Neuronal stem cell (in vitro differentiated cells): ENCODE data around the gene SPACA7.
A peak's percentile ranks its signal among the peaks of the same experiment; 100 is the strongest.

Experiments used
- DNase-seq: peaks from one replicate; pipeline ENCODE4 v3.0.0-alpha.2; 2013; ENCODE audit warnings: low spot score
- H2AFZ ChIP-seq: one replicate; pipeline ENCODE4 v1.6.1; 2013; ENCODE audit warnings: mild to moderate bottlenecking, low read length, inconsistent platforms
- H2AK5ac ChIP-seq: 2 replicates; pipeline ENCODE4 v1.6.1; 2013; ENCODE audit warnings: low read depth, mild to moderate bottlenecking, inconsistent platforms, low read length, moderate library complexity, mixed read lengths
- H2BK120ac ChIP-seq: 2 replicates; pipeline ENCODE4 v1.6.1; 2013; ENCODE audit warnings: low read depth, mild to moderate bottlenecking, inconsistent platforms, low read length, moderate library complexity, mixed read lengths
- H2BK12ac ChIP-seq: one replicate; pipeline ENCODE4 v1.6.1; 2013; ENCODE audit warnings: low read length, inconsistent platforms
- H2BK15ac ChIP-seq: 2 replicates; pipeline ENCODE4 v1.6.1; 2013; ENCODE audit warnings: mild to moderate bottlenecking, low read length, inconsistent platforms, mixed read lengths
- H2BK5ac ChIP-seq: one replicate; pipeline ENCODE4 v1.6.1; 2013; ENCODE audit warnings: inconsistent platforms, mild to moderate bottlenecking, low read length, moderate library complexity
- H3K14ac ChIP-seq: one replicate; pipeline ENCODE4 v1.6.1; 2013; ENCODE audit warnings: low read length, inconsistent platforms
- H3K18ac ChIP-seq: 2 replicates; pipeline ENCODE4 v1.6.1; 2013; ENCODE audit warnings: low read length, inconsistent platforms
- H3K23ac ChIP-seq: 2 replicates; pipeline ENCODE4 v1.6.1; 2013; ENCODE audit warnings: low read depth, mild to moderate bottlenecking, mixed read lengths, low read length, inconsistent platforms; ENCODE audit not compliant: poor library complexity
- H3K27ac ChIP-seq: replicated peaks from 3 replicates; pipeline ENCODE4 v1.5.1; 2013; ENCODE audit warnings: low read length, inconsistent platforms
- H3K27me3 ChIP-seq, 3 experiments: 2 replicates each; pipeline ENCODE4 v1.6.1; 2013; ENCODE audit warnings: low read length in 3 of 3, mild to moderate bottlenecking in 2 of 3, inconsistent platforms in 1 of 3, low read depth in 1 of 3, mixed read lengths in 1 of 3, moderate library complexity in 1 of 3; ENCODE audit not compliant: control insufficient read depth in 3 of 3, insufficient read depth in 3 of 3
- H3K36me3 ChIP-seq, 2 donors: replicated peaks in 1 of 2; 2 replicates each; pipeline ENCODE4 v1.6.1; 2013; ENCODE audit warnings: low read length in 2 of 2; ENCODE audit not compliant: control insufficient read depth in 2 of 2, insufficient read depth in 2 of 2
- H3K4ac ChIP-seq: 2 replicates; pipeline ENCODE4 v1.6.1; 2013; ENCODE audit warnings: inconsistent platforms, mild to moderate bottlenecking, low read length, moderate library complexity
- H3K4me1 ChIP-seq, 2 donors: 1 replicate in 1 of 2; 2 replicates in 1 of 2; pipeline ENCODE4 v1.6.1; 2013; ENCODE audit warnings: low read length in 2 of 2, low read depth in 1 of 2; ENCODE audit not compliant: control insufficient read depth in 2 of 2, insufficient read depth in 1 of 2
- H3K4me2 ChIP-seq: one replicate; pipeline ENCODE4 v1.6.1; 2013; ENCODE audit warnings: mild to moderate bottlenecking, low read length, inconsistent platforms; ENCODE audit not compliant: insufficient read depth, poor library complexity, severe bottlenecking
- H3K4me3 ChIP-seq, 2 donors: 2 replicates each; pipeline ENCODE4 v1.5.1; 2013; ENCODE audit warnings: low read length in 2 of 2, mild to moderate bottlenecking in 2 of 2, inconsistent platforms in 1 of 2, moderate library complexity in 1 of 2
- H3K79me1 ChIP-seq: one replicate; pipeline ENCODE4 v1.6.1; 2013; ENCODE audit warnings: low read depth, mild to moderate bottlenecking, inconsistent platforms, low read length, moderate library complexity
- H3K9ac ChIP-seq: one replicate; pipeline ENCODE4 v1.6.1; 2013; ENCODE audit warnings: mild to moderate bottlenecking, low read depth, low read length, inconsistent platforms; ENCODE audit not compliant: poor library complexity
- H3K9me3 ChIP-seq, 2 donors: replicated peaks in 1 of 2; 2 replicates each; pipeline versions ENCODE3 to v1.6.1; 2013; ENCODE audit warnings: low read length in 2 of 2, mild to moderate bottlenecking in 2 of 2, inconsistent platforms in 1 of 2, low read depth in 1 of 2, mixed read lengths in 1 of 2, moderate library complexity in 1 of 2; ENCODE audit not compliant: control insufficient read depth in 2 of 2, insufficient read depth in 1 of 2
- H4K8ac ChIP-seq: one replicate; pipeline ENCODE4 v1.6.1; 2013; ENCODE audit warnings: low read depth, mild to moderate bottlenecking, inconsistent platforms, low read length, moderate library complexity
- H4K91ac ChIP-seq: one replicate; pipeline ENCODE4 v1.6.1; 2013; ENCODE audit warnings: low read length, low read depth, mild to moderate bottlenecking, inconsistent platforms; ENCODE audit not compliant: poor library complexity
- WGBS, 2 donors: extraction: QIAGEN DNeasy Blood & Tissue Kit; methylation state at CpG; one replicate each; pipeline ENCODE4 v1.1.7; 2013; ENCODE audit warnings: missing lambda C conversion rate in 2 of 2, mixed read lengths in 1 of 2; ENCODE audit not compliant: insufficient read length in 2 of 2, insufficient replicate concordance in 1 of 2; ENCODE audit errors: extremely low coverage in 2 of 2; 5-methylcytosine and 5-hydroxymethylcytosine counted together

SPACA7 gene

DNA sequence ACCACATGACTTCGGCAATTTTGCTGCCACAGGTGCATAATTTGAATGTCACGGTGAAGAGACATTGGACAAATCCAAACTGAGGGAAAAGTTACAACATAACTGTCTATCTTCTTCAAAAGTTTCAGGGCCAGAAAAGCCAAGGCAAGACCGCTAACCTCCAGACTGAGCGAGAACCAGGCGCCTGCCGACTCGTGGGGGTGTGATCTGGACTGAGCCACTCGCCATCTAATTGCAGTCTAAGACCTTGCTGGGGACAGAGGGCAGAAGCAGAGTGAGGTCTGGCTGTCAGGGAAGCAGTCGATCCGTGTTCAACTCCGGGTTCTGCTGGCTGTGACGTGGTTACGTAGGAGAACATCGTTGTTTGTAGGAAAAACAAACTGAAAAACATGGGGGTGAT is 88.6 kb downstream of the SPACA7 start:
- Histone ChIP-seq H2BK5ac (no peak overlapping the region), H2AFZ (no peak overlapping the region), H3K4me2 (no peak overlapping the region), H3K79me1 (no peaks in the 10 kb centered on the region), H4K91ac (no peak overlapping the region), H3K14ac (no peak overlapping the region), H2BK120ac (no peak overlapping the region), H3K4ac (no peak overlapping the region), H2BK12ac (no peak overlapping the region), H3K18ac (no peak overlapping the region), H3K23ac (no peak overlapping the region), H3K36me3 (no peaks in the 10 kb centered on the region), H3K9me3 (peaks cover 5 to 8% of the 10 kb centered on the region in 2 donors), H3K27me3 (no peaks in the 10 kb centered on the region), H3K27ac (no peak overlapping the region), H3K4me1 (no peaks in the 10 kb centered on the region), H4K8ac (no peak overlapping the region), H3K9ac (no peak overlapping the region), H3K4me3 (no peak overlapping the region), H2AK5ac (no peak overlapping the region), H2BK15ac (no peak overlapping the region)
- no CpG with 5 or more reads among the region's 14 CpGs for WGBS, 2 donors
- DNase-seq, result no peak

DNA sequence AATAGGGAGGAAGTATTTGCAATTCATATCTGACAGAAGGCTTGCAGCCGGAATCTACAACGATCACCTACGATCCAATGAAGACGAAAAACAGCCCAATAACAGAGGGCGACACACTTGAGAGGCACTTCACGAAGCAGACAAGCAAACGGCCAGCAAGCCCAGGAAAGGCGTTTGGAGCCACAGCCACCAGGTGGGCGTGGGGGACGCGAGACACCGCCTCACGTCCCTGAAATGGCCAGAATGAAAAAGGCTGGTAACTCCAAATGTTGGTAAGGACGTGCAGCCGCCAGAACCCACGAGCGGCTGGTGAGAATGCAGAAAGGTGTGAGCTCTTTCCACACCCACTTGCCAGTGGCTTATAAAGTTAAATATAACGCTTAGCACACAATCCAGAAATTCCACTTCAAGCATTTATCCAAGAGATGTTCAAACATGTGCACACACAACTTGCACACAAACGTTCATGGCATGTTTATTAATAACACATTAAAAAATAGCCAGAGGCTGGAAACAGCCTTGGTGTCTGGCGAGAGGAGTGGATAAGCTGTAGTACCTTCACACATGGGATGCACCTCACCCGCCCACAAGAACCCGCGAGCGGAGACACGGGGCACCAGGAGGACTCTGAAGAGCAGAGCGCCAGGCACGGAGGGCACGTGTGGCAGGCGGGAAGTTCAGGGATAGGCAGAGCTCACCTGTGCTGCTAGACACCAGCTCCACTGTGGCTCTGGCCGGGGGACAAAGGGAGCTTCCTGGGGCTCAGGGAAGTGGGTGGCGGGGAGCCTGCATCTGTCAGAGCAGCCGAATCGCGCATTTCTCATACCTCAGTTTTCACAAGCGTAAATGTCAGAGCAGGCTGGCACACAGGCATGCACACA is 89.3 kb downstream of the SPACA7 start:
- no peak overlapping the region for H2AFZ ChIP-seq
- no peak overlapping the region for H2BK15ac ChIP-seq
- H3K14ac ChIP-seq, result peak overlapping the region; percentile 85
- no peak overlapping the region for H3K9ac ChIP-seq
- no peak overlapping the region for H2BK5ac ChIP-seq
- peak overlapping the region; percentile 5 for H2BK12ac ChIP-seq
- no peaks in the 10 kb centered on the region for H3K4me1 ChIP-seq
- H3K4ac ChIP-seq, result no peak overlapping the region
- no CpG with 5 or more reads among the region's 35 CpGs for WGBS, 2 donors
- H3K18ac ChIP-seq, result peak overlapping the region; percentile 44
- no peak overlapping the region for H3K4me2 ChIP-seq
- H3K27ac ChIP-seq, result no peak overlapping the region
- H3K4me3 ChIP-seq, result no peak overlapping the region
- H4K91ac ChIP-seq, result no peak overlapping the region
- no peak overlapping the region for H4K8ac ChIP-seq
- H2AK5ac ChIP-seq, result peak overlapping the region; percentile 56
- no peaks in the 10 kb centered on the region for H3K79me1 ChIP-seq
- DNase-seq, result no peak
- H3K27me3 ChIP-seq, result no peaks in the 10 kb centered on the region
- H2BK120ac ChIP-seq, result no peak overlapping the region
- H3K9me3 ChIP-seq, result peaks cover 4 to 8% of the 10 kb centered on the region in 2 donors
- H3K23ac ChIP-seq, result peak overlapping the region; percentile 87
- H3K36me3 ChIP-seq, result no peaks in the 10 kb centered on the region

DNA sequence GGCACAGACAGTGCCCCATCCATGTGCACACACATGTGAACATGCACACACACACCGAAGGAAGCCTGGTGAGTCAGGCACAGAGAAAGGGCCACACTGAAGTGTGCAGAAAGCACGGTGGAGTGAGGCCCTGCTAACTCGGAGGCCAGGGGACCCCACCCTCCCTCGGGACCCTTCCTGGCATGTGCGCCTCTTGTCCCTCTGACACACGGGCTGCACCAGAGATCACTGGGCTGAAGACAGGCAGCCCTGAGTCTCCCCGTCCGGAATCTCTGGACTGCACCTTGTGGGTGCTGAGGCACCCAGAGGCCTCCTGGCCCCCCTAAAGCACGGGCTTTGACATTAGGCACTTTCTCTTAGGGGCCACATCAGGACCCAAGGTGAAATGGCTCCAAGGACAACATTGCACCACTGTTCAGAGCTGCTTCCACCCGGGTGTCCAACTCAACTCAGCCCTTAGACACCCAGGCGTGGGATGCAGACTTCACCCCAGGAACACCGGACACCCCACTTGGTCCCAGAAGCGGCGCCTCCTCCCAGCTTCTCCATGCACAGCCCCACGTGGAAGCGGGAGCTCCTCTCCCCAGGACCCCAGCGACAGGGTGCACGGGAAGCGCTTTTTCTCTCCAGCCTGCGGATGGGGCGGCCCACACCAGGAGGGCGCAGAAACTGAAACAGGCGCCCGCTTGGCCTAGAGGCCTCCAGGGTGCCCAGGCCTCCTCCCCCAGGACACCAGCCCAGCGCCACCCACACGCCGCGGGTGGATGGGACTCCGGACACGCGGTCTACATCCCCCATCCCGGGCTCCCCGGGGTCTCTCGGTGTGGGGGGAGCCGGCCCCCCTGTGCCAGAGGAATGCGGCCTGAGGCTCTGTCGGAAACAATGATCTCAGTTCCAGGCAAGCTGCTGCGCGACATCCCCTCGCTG is 90.2 kb downstream of the SPACA7 start:
- DNase-seq, result no peak
- no peaks in the 10 kb centered on the region for H3K36me3 ChIP-seq
- no peak overlapping the region for H3K9ac ChIP-seq
- H3K27ac ChIP-seq, result no peak overlapping the region
- peak overlapping the region; percentile 44 for H3K18ac ChIP-seq
- H2BK120ac ChIP-seq, result peak overlapping the region; percentile 17
- H3K9me3 ChIP-seq, result peaks cover 4 to 6% of the 10 kb centered on the region in 2 donors
- H2BK12ac ChIP-seq, result no peak overlapping the region
- no peak overlapping the region for H3K4ac ChIP-seq
- H2BK15ac ChIP-seq, result no peak overlapping the region
- peak overlapping the region; percentile 85 for H3K14ac ChIP-seq
- no peak overlapping the region for H2BK5ac ChIP-seq
- no peaks in the 10 kb centered on the region for H3K4me1 ChIP-seq
- no peak overlapping the region for H4K8ac ChIP-seq
- no CpG with 5 or more reads among the region's 40 CpGs for WGBS, 2 donors
- H2AFZ ChIP-seq, result no peak overlapping the region
- H2AK5ac ChIP-seq, result peak overlapping the region; percentile 61
- H3K4me3 ChIP-seq, result no peak overlapping the region
- peak overlapping the region; percentile 87 for H3K23ac ChIP-seq
- H3K4me2 ChIP-seq, result no peak overlapping the region
- H4K91ac ChIP-seq, result no peak overlapping the region
- H3K27me3 ChIP-seq, result no peaks in the 10 kb centered on the region
- H3K79me1 ChIP-seq, result no peaks in the 10 kb centered on the region

DNA sequence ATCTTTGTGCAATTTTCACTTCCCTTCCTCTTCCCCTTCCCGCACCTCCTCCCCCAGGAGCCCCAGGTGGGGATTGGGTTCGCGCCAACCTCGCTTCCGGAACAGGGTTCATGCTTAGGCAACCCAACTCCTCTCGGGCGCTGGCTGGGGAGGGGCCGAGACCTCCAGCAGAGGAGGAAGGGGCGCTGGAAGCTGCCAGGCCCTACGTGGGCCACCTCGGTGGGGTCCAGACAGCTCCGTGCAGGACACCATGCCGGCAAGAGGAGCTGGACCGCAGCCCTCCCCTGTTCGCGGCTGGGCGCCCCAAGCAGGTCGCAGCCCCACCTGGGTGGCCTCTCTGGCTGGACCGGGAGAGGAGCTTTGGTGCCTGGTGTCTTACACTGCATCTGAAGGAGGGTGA is 91.1 kb downstream of the SPACA7 start:
- Histone ChIP-seq H3K79me1 (no peaks in the 10 kb centered on the region), H3K18ac (peak overlapping the region; percentile 57), H3K4me3 (no peak overlapping the region)

More for the DNA sequence above, 91.1 kb downstream of the SPACA7 start:
- Histone ChIP-seq H3K36me3 (no peaks in the 10 kb centered on the region), H3K27me3 (no peaks in the 10 kb centered on the region), H3K4me2 (no peak overlapping the region), H3K9me3 (peaks cover 3 to 4% of the 10 kb centered on the region in 2 donors), H3K4ac (no peak overlapping the region), H3K4me1 (no peaks in the 10 kb centered on the region), H3K9ac (no peak overlapping the region), H3K27ac (no peak overlapping the region), H4K8ac (no peak overlapping the region), H3K23ac (no peak overlapping the region), H4K91ac (no peak overlapping the region), H2AFZ (no peak overlapping the region), H2AK5ac (peak overlapping the region; percentile 96), H2BK5ac (peak overlapping the region; percentile 39), H2BK120ac (no peak overlapping the region), H2BK15ac (peak overlapping the region; percentile 25), H3K14ac (no peak overlapping the region), H2BK12ac (no peak overlapping the region)
- WGBS, 2 donors, result no CpG with 5 or more reads among the region's 19 CpGs
- DNase-seq, result no peak
